ENCODE data around the gene FKRP. TPM values are rescaled to one million over a fixed set of nuclear protein-coding genes. Genes with fewer than 3 reads are reported as not detected.
A peak's percentile ranks its signal among the peaks of the same experiment; 100 is the strongest.

The FKRP gene
- total and polyA plus RNA-seq, 2 of the 13 experiments (the other 11 are each of a cell fraction or from before 2014, with no cell fraction given): 7.3 to 9.8 TPM

DNA sequence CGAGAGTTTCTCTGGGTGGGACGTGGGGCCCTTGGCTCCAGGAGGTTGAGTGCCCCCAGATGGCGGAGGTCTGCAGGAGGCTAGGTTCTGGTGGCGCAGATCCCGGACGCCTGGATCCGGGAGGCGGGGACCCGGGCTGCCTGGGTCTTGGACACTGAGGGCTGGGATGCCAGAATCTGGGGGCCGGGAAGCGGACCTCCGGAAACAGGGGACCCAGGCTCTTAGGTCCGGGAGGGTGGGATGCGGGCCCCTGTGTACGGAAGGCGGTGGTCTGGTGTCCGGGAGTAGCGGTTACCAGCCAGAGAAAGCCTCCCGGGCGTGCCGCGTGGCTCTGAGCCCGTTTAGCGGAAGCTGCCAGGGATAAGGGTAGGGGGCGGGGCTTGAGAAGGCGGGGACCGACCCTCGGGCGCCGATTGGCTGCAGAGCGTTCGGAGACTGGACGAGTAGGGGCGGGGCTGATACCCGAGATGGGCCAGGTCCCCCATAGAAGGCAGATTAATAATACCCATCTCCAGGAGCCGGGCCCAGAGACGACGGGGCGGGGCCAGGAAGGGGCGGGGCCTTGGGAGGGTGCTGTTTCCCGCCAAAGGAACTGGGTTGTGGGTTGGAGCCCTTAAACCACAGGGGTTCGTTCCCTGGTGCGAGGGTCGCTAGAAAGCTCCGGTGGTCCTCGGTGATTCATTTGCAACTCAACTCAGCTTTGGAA lies 42.6 kb downstream of the FKRP start, which contains the start of gene SLC1A5 (continued):
- TF ChIP-seq, protein P1, sequence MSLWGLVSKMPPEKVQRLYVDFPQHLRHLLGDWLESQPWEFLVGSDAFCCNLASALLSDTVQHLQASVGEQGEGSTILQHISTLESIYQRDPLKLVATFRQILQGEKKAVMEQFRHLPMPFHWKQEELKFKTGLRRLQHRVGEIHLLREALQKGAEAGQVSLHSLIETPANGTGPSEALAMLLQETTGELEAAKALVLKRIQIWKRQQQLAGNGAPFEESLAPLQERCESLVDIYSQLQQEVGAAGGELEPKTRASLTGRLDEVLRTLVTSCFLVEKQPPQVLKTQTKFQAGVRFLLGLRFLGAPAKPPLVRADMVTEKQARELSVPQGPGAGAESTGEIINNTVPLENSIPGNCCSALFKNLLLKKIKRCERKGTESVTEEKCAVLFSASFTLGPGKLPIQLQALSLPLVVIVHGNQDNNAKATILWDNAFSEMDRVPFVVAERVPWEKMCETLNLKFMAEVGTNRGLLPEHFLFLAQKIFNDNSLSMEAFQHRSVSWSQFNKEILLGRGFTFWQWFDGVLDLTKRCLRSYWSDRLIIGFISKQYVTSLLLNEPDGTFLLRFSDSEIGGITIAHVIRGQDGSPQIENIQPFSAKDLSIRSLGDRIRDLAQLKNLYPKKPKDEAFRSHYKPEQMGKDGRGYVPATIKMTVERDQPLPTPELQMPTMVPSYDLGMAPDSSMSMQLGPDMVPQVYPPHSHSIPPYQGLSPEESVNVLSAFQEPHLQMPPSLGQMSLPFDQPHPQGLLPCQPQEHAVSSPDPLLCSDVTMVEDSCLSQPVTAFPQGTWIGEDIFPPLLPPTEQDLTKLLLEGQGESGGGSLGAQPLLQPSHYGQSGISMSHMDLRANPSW (CRISPR knock-in tag; IDR thresholded peaks at IDR 0.05; ENCODE audit: borderline replicate concordance): no peak
- no peak for TF ChIP-seq ZNF776 (CRISPR knock-in tag; IDR thresholded peaks at IDR 0.05)
- no peak for TF ChIP-seq ZNF780A (CRISPR knock-in tag; IDR thresholded peaks at IDR 0.05)
- TF ChIP-seq, protein P2, sequence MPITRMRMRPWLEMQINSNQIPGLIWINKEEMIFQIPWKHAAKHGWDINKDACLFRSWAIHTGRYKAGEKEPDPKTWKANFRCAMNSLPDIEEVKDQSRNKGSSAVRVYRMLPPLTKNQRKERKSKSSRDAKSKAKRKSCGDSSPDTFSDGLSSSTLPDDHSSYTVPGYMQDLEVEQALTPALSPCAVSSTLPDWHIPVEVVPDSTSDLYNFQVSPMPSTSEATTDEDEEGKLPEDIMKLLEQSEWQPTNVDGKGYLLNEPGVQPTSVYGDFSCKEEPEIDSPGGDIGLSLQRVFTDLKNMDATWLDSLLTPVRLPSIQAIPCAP (CRISPR knock-in tag; IDR thresholded peaks at IDR 0.05; ENCODE audit: low read depth): no peak
- peak; percentile 23; the same call in 1 of the 2 replicates for TF ChIP-seq ISL2 (CRISPR knock-in tag; IDR thresholded peaks at IDR 0.05)
- no peak for TF ChIP-seq ZNF354B (CRISPR knock-in tag; IDR thresholded peaks at IDR 0.05)
- TF ChIP-seq, protein P3, sequence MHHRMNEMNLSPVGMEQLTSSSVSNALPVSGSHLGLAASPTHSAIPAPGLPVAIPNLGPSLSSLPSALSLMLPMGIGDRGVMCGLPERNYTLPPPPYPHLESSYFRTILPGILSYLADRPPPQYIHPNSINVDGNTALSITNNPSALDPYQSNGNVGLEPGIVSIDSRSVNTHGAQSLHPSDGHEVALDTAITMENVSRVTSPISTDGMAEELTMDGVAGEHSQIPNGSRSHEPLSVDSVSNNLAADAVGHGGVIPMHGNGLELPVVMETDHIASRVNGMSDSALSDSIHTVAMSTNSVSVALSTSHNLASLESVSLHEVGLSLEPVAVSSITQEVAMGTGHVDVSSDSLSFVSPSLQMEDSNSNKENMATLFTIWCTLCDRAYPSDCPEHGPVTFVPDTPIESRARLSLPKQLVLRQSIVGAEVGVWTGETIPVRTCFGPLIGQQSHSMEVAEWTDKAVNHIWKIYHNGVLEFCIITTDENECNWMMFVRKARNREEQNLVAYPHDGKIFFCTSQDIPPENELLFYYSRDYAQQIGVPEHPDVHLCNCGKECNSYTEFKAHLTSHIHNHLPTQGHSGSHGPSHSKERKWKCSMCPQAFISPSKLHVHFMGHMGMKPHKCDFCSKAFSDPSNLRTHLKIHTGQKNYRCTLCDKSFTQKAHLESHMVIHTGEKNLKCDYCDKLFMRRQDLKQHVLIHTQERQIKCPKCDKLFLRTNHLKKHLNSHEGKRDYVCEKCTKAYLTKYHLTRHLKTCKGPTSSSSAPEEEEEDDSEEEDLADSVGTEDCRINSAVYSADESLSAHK (CRISPR knock-in tag; IDR thresholded peaks at IDR 0.05; ENCODE audit: borderline replicate concordance): no peak
- no peak for TF ChIP-seq ADNP (CRISPR knock-in tag; IDR thresholded peaks at IDR 0.05)
- 0 out of 2 replicates have a peak, but pooled peaks have one; percentile 18 for TF ChIP-seq ZNF12 (CRISPR knock-in tag; IDR thresholded peaks at IDR 0.05)
- 0 out of 2 replicates have a peak, but pooled peaks have one; percentile 68 for TF ChIP-seq HNRNPL (IDR thresholded peaks at IDR 0.05; ENCODE audit: low read depth, low read length)
- TF ChIP-seq, protein P4, sequence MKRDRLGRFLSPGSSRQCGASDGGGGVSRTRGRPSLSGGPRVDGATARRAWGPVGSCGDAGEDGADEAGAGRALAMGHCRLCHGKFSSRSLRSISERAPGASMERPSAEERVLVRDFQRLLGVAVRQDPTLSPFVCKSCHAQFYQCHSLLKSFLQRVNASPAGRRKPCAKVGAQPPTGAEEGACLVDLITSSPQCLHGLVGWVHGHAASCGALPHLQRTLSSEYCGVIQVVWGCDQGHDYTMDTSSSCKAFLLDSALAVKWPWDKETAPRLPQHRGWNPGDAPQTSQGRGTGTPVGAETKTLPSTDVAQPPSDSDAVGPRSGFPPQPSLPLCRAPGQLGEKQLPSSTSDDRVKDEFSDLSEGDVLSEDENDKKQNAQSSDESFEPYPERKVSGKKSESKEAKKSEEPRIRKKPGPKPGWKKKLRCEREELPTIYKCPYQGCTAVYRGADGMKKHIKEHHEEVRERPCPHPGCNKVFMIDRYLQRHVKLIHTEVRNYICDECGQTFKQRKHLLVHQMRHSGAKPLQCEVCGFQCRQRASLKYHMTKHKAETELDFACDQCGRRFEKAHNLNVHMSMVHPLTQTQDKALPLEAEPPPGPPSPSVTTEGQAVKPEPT (CRISPR knock-in tag; IDR thresholded peaks at IDR 0.05; ENCODE audit: low read depth): 0 out of 2 replicates have a peak, but pooled peaks have one; percentile 23
- TF ChIP-seq, protein P5, sequence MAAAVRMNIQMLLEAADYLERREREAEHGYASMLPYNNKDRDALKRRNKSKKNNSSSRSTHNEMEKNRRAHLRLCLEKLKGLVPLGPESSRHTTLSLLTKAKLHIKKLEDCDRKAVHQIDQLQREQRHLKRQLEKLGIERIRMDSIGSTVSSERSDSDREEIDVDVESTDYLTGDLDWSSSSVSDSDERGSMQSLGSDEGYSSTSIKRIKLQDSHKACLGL (CRISPR knock-in tag; IDR thresholded peaks at IDR 0.05): peak; percentile 90
- TF ChIP-seq SOX13 (IDR thresholded peaks at IDR 0.05): peak; percentile 78; the same call in 1 of the 2 replicates
- no peak for TF ChIP-seq SOX13 (CRISPR knock-in tag; conservative IDR thresholded peaks at IDR 0.05 in 1 of 2, IDR thresholded peaks at IDR 0.05 in 1 of 2)
- no peak for TF ChIP-seq HNF4G (IDR thresholded peaks at IDR 0.05; ENCODE audit: borderline replicate concordance, low read depth, low read length)
- TF ChIP-seq HNF4G (CRISPR knock-in tag; IDR thresholded peaks at IDR 0.05; ENCODE audit: borderline replicate concordance, low read depth): no peak
- TF ChIP-seq YEATS4 (CRISPR knock-in tag; IDR thresholded peaks at IDR 0.05; ENCODE audit: borderline replicate concordance): peak; percentile 87
- peak; percentile 33 for TF ChIP-seq XRCC5 (optimal IDR thresholded peaks at IDR 0.05; ENCODE audit: low read length)
- TF ChIP-seq KLF15 (CRISPR knock-in tag; IDR thresholded peaks at IDR 0.05; ENCODE audit: borderline replicate concordance): no peak
- no peak for TF ChIP-seq ZNF747 (CRISPR knock-in tag; IDR thresholded peaks at IDR 0.05; ENCODE audit: borderline replicate concordance)
- no peak for TF ChIP-seq ZBTB1 (CRISPR knock-in tag; IDR thresholded peaks at IDR 0.05; ENCODE audit: borderline replicate concordance)
